Mammary epithelial cell (primary cell): ENCODE results near the gene MIA.
"Not testable (repeated sequence)": the region's sequence is repeated elsewhere in the genome, so short reads cannot be mapped to it uniquely, and the experiment has no call there.

ENCODE experiments used
- CTCF ChIP-seq, 2 donors: IDR thresholded peaks in 1 of 2; conservative IDR thresholded peaks in 1 of 2; 2 replicates each; pipeline ENCODE4 v1.5.1; 2011 to 2012; ENCODE audit warnings: inconsistent platforms in 2 of 2, low read length in 2 of 2, mild to moderate bottlenecking in 2 of 2, control low read depth in 1 of 2, low read depth in 1 of 2; ENCODE audit not compliant: insufficient read depth in 1 of 2; ENCODE audit errors: extremely low read depth in 1 of 2
- EZH2 ChIP-seq: IDR thresholded peaks from 2 replicates; pipeline ENCODE4 v1.6.1; 2012; ENCODE audit warnings: low read length, inconsistent platforms, borderline replicate concordance

GRCh38 chr19:40771101-40771862 lies 4.0 kb upstream of the MIA start:
- not testable (repeated sequence) for TF ChIP-seq CTCF (conservative IDR thresholded peaks at IDR 0.05 in 1 of 2, IDR thresholded peaks at IDR 0.05 in 1 of 2; ENCODE audit: extremely low read depth in 1 of 2, insufficient read depth in 1 of 2, low read depth in 1 of 2, low read length in 2 of 2); EZH2
